GM19239 (cell line): ENCODE results near the gene ABCA7.

ENCODE experiments used
- DNase-seq: peaks from one replicate; pipeline ENCODE4 v3.0.0; 2011; ENCODE audit warnings: low spot score; ENCODE audit not compliant: insufficient read length
- FAIRE-seq: peaks from 2 replicates; lab custom pipeline; 2011; peaks lifted over from hg19 to GRCh38; lab: Jason Lieb, UNC

Gene ABCA7

GRCh38 chr19:1097810-1098176 is 57.9 kb downstream of the ABCA7 start:
- DNase-seq (no peak), FAIRE-seq (no peak)

DNA sequence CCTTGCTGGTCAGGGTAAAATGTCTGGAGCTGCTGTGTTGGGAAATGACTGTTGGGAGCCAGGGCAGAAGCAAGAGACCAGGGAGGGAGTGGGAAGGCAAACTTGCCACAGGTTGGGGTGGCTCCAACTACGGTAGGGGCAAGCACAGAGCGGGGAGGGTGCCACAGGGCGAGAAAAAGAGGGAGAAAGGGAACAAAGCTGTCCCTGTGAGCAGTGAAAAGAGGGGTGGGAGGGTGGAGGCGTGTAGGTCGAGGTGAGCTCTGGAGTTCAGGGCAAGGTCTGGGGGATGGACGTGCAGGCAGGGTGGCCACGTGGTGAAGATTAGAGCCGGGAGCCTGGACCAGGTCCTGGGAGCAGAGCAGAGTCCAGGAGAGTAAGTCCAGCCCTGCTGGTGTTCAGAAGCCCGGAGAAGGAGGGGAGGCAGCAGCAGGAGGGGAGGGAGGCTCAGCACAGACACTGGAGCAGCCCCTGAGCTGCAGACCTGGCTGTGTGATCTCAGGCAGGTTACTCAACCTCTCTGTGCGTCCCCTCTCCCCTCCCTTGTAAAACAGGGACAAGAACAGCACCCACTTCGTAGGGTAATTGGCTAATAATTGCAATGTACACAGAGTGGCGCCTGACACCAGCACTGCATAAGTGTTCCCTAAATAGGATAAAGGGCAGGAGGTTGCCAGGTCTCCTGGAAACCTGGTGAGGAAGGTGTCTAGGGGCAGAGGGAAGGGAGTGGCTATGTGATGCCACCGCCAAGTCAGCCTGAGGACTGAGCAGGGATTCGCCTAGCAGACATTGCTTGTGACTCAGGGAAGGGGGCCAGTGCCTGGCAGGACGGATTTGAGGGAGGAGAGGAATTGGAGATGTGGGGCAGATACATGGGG is 58.5 kb downstream of the ABCA7 start:
- DNase-seq: no peak
- no peak for FAIRE-seq

DNA sequence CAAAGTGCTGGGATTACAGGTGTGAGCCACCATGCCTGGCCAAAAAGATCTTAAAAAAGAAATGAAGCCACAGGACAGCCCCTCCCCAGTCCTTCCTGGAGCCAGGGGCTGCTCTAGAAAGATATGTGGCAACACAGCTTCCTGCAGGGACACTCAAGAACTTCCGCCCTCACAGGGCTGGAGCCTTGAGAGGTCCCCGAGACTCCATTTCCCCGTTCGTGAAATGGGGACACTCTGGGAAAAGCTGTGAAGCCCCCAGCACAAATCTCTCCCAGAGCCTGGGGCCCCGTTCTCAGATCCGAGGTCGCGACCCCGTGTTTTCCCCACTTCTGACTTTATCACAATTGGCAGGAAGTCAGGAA is 61.4 kb downstream of the ABCA7 start:
- FAIRE-seq (no peak), DNase-seq (no peak)

- FAIRE-seq (no peak), DNase-seq (no peak)
Measured at GRCh38 chr19:1102407-1103131, 62.7 kb downstream of the ABCA7 start.

DNA sequence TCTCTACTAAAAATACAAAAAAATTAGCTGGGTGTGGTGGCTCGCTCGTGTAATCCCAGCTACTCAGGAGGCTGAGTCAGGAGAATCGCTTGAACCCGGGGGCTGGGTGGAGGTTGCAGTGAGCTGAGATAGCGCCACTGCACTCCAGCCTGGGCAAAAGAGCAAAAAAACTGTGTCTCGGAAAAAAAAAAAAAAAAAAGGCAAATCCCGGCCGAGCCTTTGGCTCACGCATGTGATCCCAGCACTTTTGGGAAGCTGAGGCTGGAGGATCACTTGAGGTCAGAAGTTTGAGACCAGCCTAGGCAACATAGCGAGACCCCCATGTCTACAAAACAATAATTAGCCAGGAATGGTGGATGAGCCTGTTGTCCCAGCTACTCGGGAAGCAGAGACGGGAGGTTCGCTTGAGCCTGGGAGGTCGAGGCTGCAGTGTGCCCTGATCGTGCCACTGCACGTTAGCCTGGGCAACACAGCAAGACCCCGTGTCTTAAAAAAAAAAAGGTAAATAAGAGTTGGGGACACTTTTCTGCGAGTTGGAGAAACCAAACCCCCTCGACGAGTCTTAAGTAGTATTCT is 63.3 kb downstream of the ABCA7 start:
- FAIRE-seq (no peak), DNase-seq (no peak)

GRCh38 chr19:1103708-1104310 is 63.9 kb downstream of the ABCA7 start, which contains the start of gene GPX4:
GPX4 (plus strand) TSS chr19:1103994; CDS start chr19:1104044, 50 bp downstream.
- DNase-seq (peak; percentile 99), FAIRE-seq (peak; percentile 97)

- FAIRE-seq: peak; percentile 14
- DNase-seq: peak; percentile 95
Measured at GRCh38 chr19:1104311-1105007, 64.6 kb downstream of the ABCA7 start.

DNA sequence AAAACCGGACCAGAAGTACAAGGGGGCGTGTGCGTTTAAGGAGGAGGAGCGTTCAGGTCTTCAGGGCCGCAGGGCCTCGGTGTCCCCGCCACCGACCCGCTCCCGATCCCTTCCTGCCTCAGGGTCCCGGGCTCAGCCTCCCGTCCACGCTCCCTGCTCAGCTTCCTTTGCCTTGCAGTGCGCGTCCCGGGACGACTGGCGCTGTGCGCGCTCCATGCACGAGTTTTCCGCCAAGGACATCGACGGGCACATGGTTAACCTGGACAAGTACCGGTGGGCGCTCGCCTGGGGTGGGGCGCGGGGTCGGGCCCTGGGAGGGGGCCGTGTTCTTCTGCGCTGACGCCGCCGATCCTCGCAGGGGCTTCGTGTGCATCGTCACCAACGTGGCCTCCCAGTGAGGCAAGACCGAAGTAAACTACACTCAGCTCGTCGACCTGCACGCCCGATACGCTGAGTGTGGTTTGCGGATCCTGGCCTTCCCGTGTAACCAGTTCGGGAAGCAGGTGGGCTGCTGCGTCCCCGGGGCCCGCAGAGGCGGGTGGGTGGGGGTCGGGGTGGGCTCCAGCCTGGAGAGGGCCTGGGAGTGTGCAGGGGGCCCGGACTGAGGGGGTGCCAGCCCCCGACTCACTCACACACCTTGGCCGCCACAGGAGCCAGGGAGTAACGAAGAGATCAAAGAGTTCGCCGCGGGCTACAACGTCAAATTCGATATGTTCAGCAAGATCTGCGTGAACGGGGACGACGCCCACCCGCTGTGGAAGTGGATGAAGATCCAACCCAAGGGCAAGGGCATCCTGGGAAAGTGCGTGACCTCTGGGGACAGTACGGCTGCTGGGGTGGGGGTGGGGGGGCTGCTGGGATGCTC is 65.3 kb downstream of the ABCA7 start:
- FAIRE-seq: peak; percentile 71
- DNase-seq: peak; percentile 72

GRCh38 chr19:1105873-1106840 is 66.2 kb downstream of the ABCA7 start:
- DNase-seq: no peak
- FAIRE-seq: no peak

- DNase-seq (no peak), FAIRE-seq (no peak)
Measured at GRCh38 chr19:1106841-1107660, 67.1 kb downstream of the ABCA7 start.

DNA sequence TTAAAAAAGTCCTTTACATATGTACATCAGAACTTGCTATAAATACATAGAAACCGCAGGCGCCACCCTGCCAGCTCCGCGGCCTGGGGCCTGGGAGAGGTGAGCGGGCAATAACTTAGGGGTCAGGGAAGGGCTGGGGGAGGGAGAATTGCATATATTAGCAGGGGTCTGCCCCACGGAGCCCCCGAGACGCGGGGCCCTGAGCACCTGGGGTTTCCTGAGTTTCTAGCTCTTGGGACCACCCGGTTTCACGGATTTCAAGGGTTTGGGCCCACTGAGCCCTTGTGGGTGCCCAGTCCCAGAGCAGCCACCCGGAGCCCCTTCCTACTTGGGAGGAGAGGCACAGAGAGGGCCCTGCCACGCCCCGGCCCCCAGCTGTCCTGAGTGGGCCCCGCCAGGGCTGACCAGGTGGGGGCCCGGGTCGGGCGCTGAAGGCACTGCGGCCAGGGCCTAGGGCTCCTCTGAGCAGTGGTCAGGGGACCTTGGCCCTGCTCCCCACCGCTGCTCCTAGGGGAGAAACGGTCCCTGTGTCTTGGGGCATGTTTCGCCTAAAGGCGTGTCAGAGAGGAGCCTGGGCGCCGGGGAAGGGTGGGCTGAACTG is 67.9 kb downstream of the ABCA7 start:
- DNase-seq (no peak), FAIRE-seq (no peak)

- DNase-seq (no peak), FAIRE-seq (no peak)
Measured at GRCh38 chr19:1108291-1109031, 68.6 kb downstream of the ABCA7 start.

DNA sequence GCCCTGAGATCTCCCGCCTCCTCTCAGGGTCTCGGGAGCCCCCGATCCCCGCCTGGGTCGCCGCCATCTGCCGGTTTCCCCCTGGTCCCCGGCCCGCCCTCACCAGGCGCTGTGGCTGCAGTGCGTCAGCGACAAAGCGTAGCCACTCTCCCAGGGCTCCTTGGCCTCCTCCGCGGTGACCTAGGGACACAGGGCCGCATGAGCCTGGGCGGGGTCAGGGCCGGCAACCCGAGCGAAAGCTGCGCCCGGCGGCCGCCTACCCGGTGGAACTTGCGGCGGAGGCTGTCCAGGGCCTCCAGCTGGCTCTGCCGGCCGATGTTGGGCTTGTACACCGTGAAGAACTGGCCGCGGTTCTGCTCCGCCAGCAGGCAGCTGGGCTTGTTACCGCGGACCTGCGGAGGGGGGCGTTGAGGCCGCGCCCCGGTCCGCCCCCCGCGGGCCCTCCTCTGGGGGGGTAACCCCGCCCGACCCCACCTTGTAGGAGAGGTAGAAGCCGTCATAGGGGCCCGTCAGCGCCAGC is 69.2 kb downstream of the ABCA7 start:
- DNase-seq: no peak
- FAIRE-seq: no peak

DNA sequence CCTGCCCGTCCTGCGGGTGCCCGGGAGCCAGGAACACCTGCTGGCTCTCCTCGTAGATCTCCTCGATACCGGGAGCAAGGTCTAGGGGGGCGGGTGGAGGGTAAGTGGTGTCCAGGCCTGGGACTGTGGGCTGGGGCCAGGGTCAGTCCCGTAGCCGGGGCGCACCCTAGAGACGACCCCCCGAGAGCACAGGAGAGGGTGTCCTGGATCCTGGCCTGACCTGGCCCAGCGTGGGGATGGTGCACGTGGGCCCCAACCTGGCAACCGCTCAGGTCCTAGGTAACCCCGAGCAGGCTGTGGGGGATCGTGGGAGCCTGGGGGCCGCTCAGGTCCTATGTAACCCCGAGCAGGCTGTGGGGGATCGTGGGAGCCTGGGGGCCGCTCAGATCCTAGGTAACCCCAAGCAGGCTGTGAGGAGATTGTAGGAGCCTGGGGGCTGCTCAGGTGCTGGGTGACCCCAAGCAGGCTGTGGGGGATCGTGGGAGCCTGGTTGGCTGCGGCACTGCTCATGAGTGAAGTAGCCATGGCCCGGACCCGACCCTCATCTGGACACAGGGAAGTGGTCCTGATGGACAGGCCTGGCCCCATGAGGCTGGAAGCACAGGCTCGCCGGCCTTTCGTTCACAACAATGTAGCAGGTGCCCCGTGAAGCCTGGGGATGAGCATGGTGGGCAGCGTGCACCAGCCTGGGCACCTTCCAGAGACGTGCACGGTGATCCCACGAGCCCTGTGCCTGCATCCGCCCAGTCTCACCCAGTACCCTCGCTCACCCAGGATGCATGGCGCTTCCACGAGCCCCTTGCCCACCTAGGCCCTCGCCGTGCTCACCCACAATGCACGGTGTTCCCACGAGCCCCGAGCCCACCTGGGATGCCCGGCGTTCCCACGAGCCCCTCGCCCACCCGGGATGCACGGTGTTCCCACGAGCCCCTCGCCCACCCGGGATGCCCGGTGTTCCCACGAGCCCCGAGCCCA is 70.1 kb downstream of the ABCA7 start:
- DNase-seq (no peak), FAIRE-seq (no peak)
